IPS-NIHi7 (cell line): ENCODE results near the gene TMOD2.
A peak's percentile ranks its signal among the peaks of the same experiment; 100 is the strongest.

Experiments used
- DNase-seq: peaks from one replicate; pipeline ENCODE4 v3.0.0; 2012; ENCODE audit warnings: mixed read lengths; ENCODE audit errors: extremely low spot score

TMOD2 gene

GRCh38 chr15:51750792-51751696 is at the start of gene TMOD2:
Gene TMOD2, plus strand, starts transcription at chr15:51751597. Its CDS starts 14,845 bp downstream, at chr15:51766442.
- peak; percentile 79 for DNase-seq

- no peak for DNase-seq
Observed at GRCh38 chr15:51702710-51703109, 48.7 kb upstream of the TMOD2 start.

GRCh38 chr15:51706291-51706690 is 45.1 kb upstream of the TMOD2 start:
- DNase-seq, result no peak

GRCh38 chr15:51706926-51707608 is 44.3 kb upstream of the TMOD2 start:
- DNase-seq, result no peak

GRCh38 chr15:51708013-51708412 is 43.4 kb upstream of the TMOD2 start:
- no peak for DNase-seq

GRCh38 chr15:51709031-51709430 is 42.4 kb upstream of the TMOD2 start:
- no peak for DNase-seq

- DNase-seq, result no peak
Observed at GRCh38 chr15:51714162-51714561, 37.2 kb upstream of the TMOD2 start.

- DNase-seq, result no peak
Observed at GRCh38 chr15:51714911-51715310, 36.5 kb upstream of the TMOD2 start.

GRCh38 chr15:51718219-51718618 is 33.2 kb upstream of the TMOD2 start:
- no peak for DNase-seq

- DNase-seq, result no peak
Observed at GRCh38 chr15:51718746-51719145, 32.7 kb upstream of the TMOD2 start.

GRCh38 chr15:51720201-51720995 is 31.0 kb upstream of the TMOD2 start:
- DNase-seq, result no peak

GRCh38 chr15:51721199-51721960 is 30.0 kb upstream of the TMOD2 start:
- DNase-seq, result no peak

- DNase-seq, result no peak
Observed at GRCh38 chr15:51724199-51724598, 27.2 kb upstream of the TMOD2 start.

GRCh38 chr15:51724673-51725072 is 26.7 kb upstream of the TMOD2 start:
- peak; percentile 31 for DNase-seq

- DNase-seq, result peak; percentile 87
Observed at GRCh38 chr15:51726302-51727073, 24.9 kb upstream of the TMOD2 start.

GRCh38 chr15:51727141-51727897 is 24.1 kb upstream of the TMOD2 start:
- DNase-seq, result no peak

GRCh38 chr15:51731549-51732267 is 19.7 kb upstream of the TMOD2 start:
- no peak for DNase-seq

GRCh38 chr15:51732646-51733045 is 18.8 kb upstream of the TMOD2 start:
- no peak for DNase-seq
